H9 (cell line): Measurements from ENCODE around the gene NFE2L2. TPM values are rescaled to one million over a fixed set of nuclear protein-coding genes. Genes with fewer than 3 reads are reported as not detected.

Experiments used
- DNase-seq: peaks from one replicate; pipeline ENCODE4 v3.0.0-alpha.2; 2017
- H2AFZ ChIP-seq: one replicate; pipeline ENCODE4 v1.6.1; 2013; ENCODE audit warnings: mild to moderate bottlenecking, low read length, control low read depth, moderate library complexity
- H2AK5ac ChIP-seq: 2 replicates; pipeline ENCODE4 v1.6.1; 2013; ENCODE audit warnings: low read length, control low read depth, mixed read lengths; ENCODE audit not compliant: insufficient read length
- H2BK120ac ChIP-seq: one replicate; pipeline ENCODE4 v1.6.1; 2013; ENCODE audit warnings: low read depth, mild to moderate bottlenecking, low read length, control low read depth, inconsistent platforms; ENCODE audit not compliant: poor library complexity, severe bottlenecking
- H2BK12ac ChIP-seq: 2 replicates; pipeline ENCODE4 v1.6.1; 2013; ENCODE audit warnings: low read length, control low read depth, mixed read lengths, low read depth; ENCODE audit not compliant: insufficient read length
- H2BK15ac ChIP-seq: 2 replicates; pipeline ENCODE4 v1.6.1; 2013; ENCODE audit warnings: low read depth, low read length, control low read depth
- H2BK20ac ChIP-seq: one replicate; pipeline ENCODE4 v1.6.1; 2013; ENCODE audit warnings: low read depth, mild to moderate bottlenecking, low read length, control low read depth, inconsistent platforms; ENCODE audit not compliant: poor library complexity, severe bottlenecking
- H2BK5ac ChIP-seq: 2 replicates; pipeline ENCODE4 v1.6.1; 2013; ENCODE audit warnings: low read length, control low read depth, mixed read lengths; ENCODE audit not compliant: insufficient read length
- H3K14ac ChIP-seq: 2 replicates; pipeline ENCODE4 v1.6.1; 2013; ENCODE audit warnings: low read length, control low read depth; ENCODE audit not compliant: insufficient read depth
- H3K18ac ChIP-seq: 2 replicates; pipeline ENCODE4 v1.6.1; 2013; ENCODE audit warnings: low read depth, mild to moderate bottlenecking, mixed read lengths, low read length, control low read depth; ENCODE audit not compliant: insufficient read length
- H3K23ac ChIP-seq: 2 replicates; pipeline ENCODE4 v1.6.1; 2013; ENCODE audit warnings: low read length, control low read depth, mixed read lengths, low read depth; ENCODE audit not compliant: insufficient read length
- H3K23me2 ChIP-seq: 2 replicates; pipeline ENCODE4 v1.6.1; 2013; ENCODE audit warnings: low read depth, mild to moderate bottlenecking, mixed read lengths, low read length, control low read depth; ENCODE audit not compliant: insufficient read length, poor library complexity, severe bottlenecking
- H3K27ac ChIP-seq: 2 replicates; pipeline ENCODE4 v1.5.1; 2013; ENCODE audit warnings: low read length, control low read depth, mixed read lengths, low read depth; ENCODE audit not compliant: insufficient read length
- H3K27me3 ChIP-seq: 2 replicates; pipeline ENCODE4 v1.6.1; 2013; ENCODE audit warnings: low read length, control low read depth, inconsistent platforms; ENCODE audit not compliant: insufficient read depth
- H3K4ac ChIP-seq: 2 replicates; pipeline ENCODE4 v1.6.1; 2013; ENCODE audit warnings: low read depth, mild to moderate bottlenecking, control low read depth, inconsistent platforms, low read length, moderate library complexity
- H3K4me1 ChIP-seq: 2 replicates; pipeline ENCODE4 v1.6.1; 2013; ENCODE audit warnings: low read length, control low read depth, inconsistent platforms; ENCODE audit not compliant: insufficient read depth
- H3K4me2 ChIP-seq: 2 replicates; pipeline ENCODE4 v1.6.1; 2013; ENCODE audit warnings: low read length, control low read depth, mixed read lengths; ENCODE audit not compliant: insufficient read length, insufficient read depth
- H3K56ac ChIP-seq: 2 replicates; pipeline ENCODE4 v1.6.1; 2013; ENCODE audit warnings: low read depth, mild to moderate bottlenecking, mixed read lengths, low read length, control low read depth; ENCODE audit not compliant: insufficient read length
- H3K79me1 ChIP-seq: 2 replicates; pipeline ENCODE4 v1.6.1; 2013; ENCODE audit warnings: low read depth, mild to moderate bottlenecking, moderate library complexity, low read length, control low read depth, inconsistent platforms; ENCODE audit not compliant: insufficient read depth, poor library complexity, severe bottlenecking
- H3K79me2 ChIP-seq: 2 replicates; pipeline ENCODE4 v1.6.1; 2013; ENCODE audit warnings: low read length, control low read depth, inconsistent platforms; ENCODE audit not compliant: insufficient read depth
- H3K9ac ChIP-seq: 2 replicates; pipeline ENCODE4 v1.6.1; 2013; ENCODE audit warnings: low read length, control low read depth, mixed read lengths; ENCODE audit not compliant: insufficient read length; ENCODE audit errors: extremely low read depth
- H3K9me3 ChIP-seq: one replicate; pipeline ENCODE4 v1.6.1; 2013; ENCODE audit warnings: low read depth, low read length, inconsistent platforms; ENCODE audit not compliant: control insufficient read depth
- H3T11ph ChIP-seq: one replicate; pipeline ENCODE4 v1.6.1; 2013; ENCODE audit warnings: mild to moderate bottlenecking, low read length, control low read depth, inconsistent platforms
- H4K20me1 ChIP-seq: one replicate; pipeline ENCODE4 v1.6.1; 2013; ENCODE audit not compliant: control insufficient read depth, insufficient read length, insufficient read depth
- H4K5ac ChIP-seq: 2 replicates; pipeline ENCODE4 v1.6.1; 2013; ENCODE audit warnings: low read depth, mild to moderate bottlenecking, mixed read lengths, low read length, control low read depth; ENCODE audit not compliant: insufficient read length
- H4K8ac ChIP-seq: replicated peaks from 2 replicates; pipeline ENCODE4 v1.6.1; 2013; ENCODE audit warnings: low read length, control low read depth, mixed read lengths, low read depth; ENCODE audit not compliant: insufficient read length
- H4K91ac ChIP-seq: 2 replicates; pipeline ENCODE4 v1.6.1; 2013; ENCODE audit warnings: low read depth, mild to moderate bottlenecking, moderate library complexity, mixed read lengths, low read length, control low read depth; ENCODE audit not compliant: insufficient read length
- H3K27ac Mint-ChIP-seq, 3 experiments: 2 replicates in 2 of 3; 3 replicates in 1 of 3; pipeline ENCODE4 v1.8.0; 2020 to 2021; ENCODE audit warnings: mixed read lengths in 3 of 3, mild to moderate bottlenecking in 1 of 3, moderate library complexity in 1 of 3
- H3K27me3 Mint-ChIP-seq: 2 replicates; pipeline ENCODE4 v1.8.0; 2021; ENCODE audit warnings: low read depth, mild to moderate bottlenecking, moderate library complexity, mixed read lengths
- H3K36me3 Mint-ChIP-seq, 3 experiments: 2 replicates in 2 of 3; 3 replicates in 1 of 3; pipeline ENCODE4 v1.8.0; 2020 to 2021; ENCODE audit warnings: low read depth in 3 of 3, mixed read lengths in 3 of 3; ENCODE audit not compliant: insufficient read depth in 1 of 3
- H3K4me1 Mint-ChIP-seq, 2 experiments: 2 replicates each; pipeline ENCODE4 v1.8.0; 2020; ENCODE audit warnings: mixed read lengths in 2 of 2
- H3K4me3 Mint-ChIP-seq, 2 experiments: 2 replicates in 1 of 2; 3 replicates in 1 of 2; pipeline ENCODE4 v1.8.0; 2020 to 2021; ENCODE audit warnings: mild to moderate bottlenecking in 2 of 2, mixed read lengths in 2 of 2, moderate library complexity in 1 of 2
- H3K9me3 Mint-ChIP-seq, 2 experiments: 2 replicates in 1 of 2; 3 replicates in 1 of 2; pipeline ENCODE4 v1.8.0; 2020; ENCODE audit warnings: mild to moderate bottlenecking in 2 of 2, mixed read lengths in 2 of 2, moderate library complexity in 1 of 2
- CTCF ChIP-seq: fragments of 200-600 bp; sonication (generic); conservative IDR thresholded peaks from 3 replicates; pipeline ENCODE4 v1.8.0; 2021; ENCODE audit warnings: antibody characterized with exemption, mild to moderate bottlenecking
- WGBS: extraction: QIAGEN DNeasy Blood & Tissue Kit; methylation state at CpG from one replicate; pipeline ENCODE4 v1.1.7; 2013; ENCODE audit warnings: missing lambda C conversion rate, low lambda C conversion rate, mixed read lengths; ENCODE audit not compliant: insufficient read length; ENCODE audit errors: extremely low coverage; 5-methylcytosine and 5-hydroxymethylcytosine counted together
- total RNA-seq: library from RNA; stranded (reverse); gene quantifications from 2 replicates; pipeline ENCODE4 v1.2.1, GENCODE V29; 2021

NFE2L2 gene
- total RNA-seq, 1 experiment from 2014 or later: 42.5 TPM

GRCh38 chr2:177246000-177246399, 18.5 kb downstream of the NFE2L2 start:
- H4K5ac ChIP-seq: no peak overlapping the region
- no peak overlapping the region for H3K14ac ChIP-seq
- H2BK120ac ChIP-seq: no peak overlapping the region
- no peaks in the 10 kb centered on the region for H3K9me3 Mint-ChIP-seq
- H2AFZ ChIP-seq: no peak overlapping the region
- no peak overlapping the region for H2BK20ac ChIP-seq
- no peak overlapping the region for H2BK5ac ChIP-seq
- no peak overlapping the region for H3K4me3 Mint-ChIP-seq
- no peaks in the 10 kb centered on the region; a peak in 3 of 7 replicates for H3K36me3 Mint-ChIP-seq
- H3T11ph ChIP-seq: no peak overlapping the region
- H3K4me2 ChIP-seq: no peak overlapping the region
- no CpG with 5 or more reads among the region's 3 CpGs for WGBS
- no peak overlapping the region for H4K91ac ChIP-seq
- peak overlapping the region in 2 of 3 experiments; percentile 85 to 86; a peak in 4 of 7 replicates for H3K27ac Mint-ChIP-seq
- no peak overlapping the region for H3K27ac ChIP-seq
- TF ChIP-seq CTCF: no peak
- peaks cover 10% of the 10 kb centered on the region; the same call in 1 of the 2 replicates for H3K4me1 ChIP-seq
- H2BK15ac ChIP-seq: no peak overlapping the region
- no peaks in the 10 kb centered on the region for H3K79me1 ChIP-seq
- H3K4ac ChIP-seq: no peak overlapping the region
- H2BK12ac ChIP-seq: no peak overlapping the region
- H4K20me1 ChIP-seq: peaks cover 2% of the 10 kb centered on the region
- H3K4me1 Mint-ChIP-seq: peaks cover 47 to 50% of the 10 kb centered on the region in 2 experiments
- H3K27me3 ChIP-seq: no peaks in the 10 kb centered on the region
- H3K23me2 ChIP-seq: no peaks in the 10 kb centered on the region
- H3K79me2 ChIP-seq: peaks cover 29% of the 10 kb centered on the region
- no peak for DNase-seq
- no peak overlapping the region for H2AK5ac ChIP-seq
- no peak overlapping the region for H3K56ac ChIP-seq
- H3K9ac ChIP-seq: no peak overlapping the region
- no peaks in the 10 kb centered on the region for H3K9me3 ChIP-seq
- H3K23ac ChIP-seq: no peak overlapping the region
- H3K18ac ChIP-seq: no peak overlapping the region
- H4K8ac ChIP-seq: no peak overlapping the region
- H3K27me3 Mint-ChIP-seq: no peaks in the 10 kb centered on the region
